NB4 (cell line): ENCODE results near the gene CC2D2B.

Experiments
- CTCF ChIP-seq: IDR thresholded peaks from one replicate; pipeline ENCODE4 v1.5.1; 2012; ENCODE audit warnings: low read depth, low read length
- MAX ChIP-seq: IDR thresholded peaks from 2 replicates; pipeline ENCODE4 v1.6.1; 2011; ENCODE audit warnings: low read depth, low read length
- POLR2A ChIP-seq: IDR thresholded peaks from 2 replicates; pipeline ENCODE4 v1.6.1; 2011; ENCODE audit warnings: mild to moderate bottlenecking; ENCODE audit not compliant: insufficient read length; ENCODE audit errors: extremely low read depth

- TF ChIP-seq CTCF (no peak), MAX (no peak), POLR2A (no peak)
Observed at GRCh38 chr10:95988702-95989101, 80.9 kb downstream of the CC2D2B start.
